ENCODE data around the gene GSDMA. TPM values are rescaled to one million over a fixed set of nuclear protein-coding genes. Genes with fewer than 3 reads are reported as not detected.
A peak's percentile ranks its signal among the peaks of the same experiment; 100 is the strongest.

The GSDMA gene
- polyA plus RNA-seq, 1 experiment = not detected

DNA sequence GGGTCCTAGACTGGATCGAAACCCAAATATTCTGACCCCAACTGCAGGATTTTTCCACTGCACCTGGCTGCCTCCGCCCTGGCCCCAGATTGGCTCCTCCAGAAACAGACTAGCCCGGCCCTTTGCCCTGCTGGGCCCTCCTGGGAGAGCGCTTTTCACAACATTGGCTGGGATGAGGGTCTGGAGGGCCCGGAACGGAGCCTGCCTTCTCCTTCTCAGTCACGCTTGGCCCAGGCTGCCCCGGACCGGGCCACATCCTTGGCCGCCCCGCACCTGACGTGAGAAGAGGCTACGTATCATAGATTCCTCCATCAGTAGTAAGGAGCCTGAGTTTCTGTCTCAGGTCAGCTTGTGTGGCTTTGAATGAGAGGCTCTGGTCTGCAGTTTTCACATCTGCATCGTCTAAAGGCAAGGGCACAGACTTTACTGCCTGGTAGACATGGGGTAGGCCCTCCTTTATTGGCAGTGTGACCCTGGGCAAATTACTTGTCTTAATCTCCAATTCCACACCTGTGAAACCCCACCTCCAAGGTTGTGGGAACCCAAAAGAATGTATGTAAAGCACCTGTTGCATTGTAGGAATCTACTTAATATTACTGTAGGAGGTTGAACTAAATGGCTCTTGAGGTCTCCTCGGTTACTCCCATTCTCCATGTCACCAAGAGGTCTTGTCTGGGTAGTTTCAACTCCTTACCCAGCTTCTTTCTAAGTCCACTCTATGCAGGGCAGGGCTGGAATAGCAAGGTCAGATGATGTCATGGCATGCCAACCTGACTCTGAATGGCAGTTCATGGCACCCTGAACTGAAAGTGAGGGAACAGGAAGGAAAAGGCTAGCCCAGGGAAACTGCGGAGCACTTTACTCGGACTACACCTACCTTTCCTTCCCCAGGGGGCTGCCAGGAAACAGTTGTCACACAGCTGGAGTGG is 34.6 kb upstream of the GSDMA start:
- ChIA-PET CTCF (interaction anchor here (0.9 to 1.1 kb wide), 2 partner anchors 30 to 52 kb away, joined by 4 to 5 read pairs; partner anchors contain the start of gene PSMD3), POLR2A (no interaction called here)
- no peak for TF ChIP-seq CTCF (IDR thresholded peaks at IDR 0.05; ENCODE audit: insufficient read depth, low read depth, low read length)

DNA sequence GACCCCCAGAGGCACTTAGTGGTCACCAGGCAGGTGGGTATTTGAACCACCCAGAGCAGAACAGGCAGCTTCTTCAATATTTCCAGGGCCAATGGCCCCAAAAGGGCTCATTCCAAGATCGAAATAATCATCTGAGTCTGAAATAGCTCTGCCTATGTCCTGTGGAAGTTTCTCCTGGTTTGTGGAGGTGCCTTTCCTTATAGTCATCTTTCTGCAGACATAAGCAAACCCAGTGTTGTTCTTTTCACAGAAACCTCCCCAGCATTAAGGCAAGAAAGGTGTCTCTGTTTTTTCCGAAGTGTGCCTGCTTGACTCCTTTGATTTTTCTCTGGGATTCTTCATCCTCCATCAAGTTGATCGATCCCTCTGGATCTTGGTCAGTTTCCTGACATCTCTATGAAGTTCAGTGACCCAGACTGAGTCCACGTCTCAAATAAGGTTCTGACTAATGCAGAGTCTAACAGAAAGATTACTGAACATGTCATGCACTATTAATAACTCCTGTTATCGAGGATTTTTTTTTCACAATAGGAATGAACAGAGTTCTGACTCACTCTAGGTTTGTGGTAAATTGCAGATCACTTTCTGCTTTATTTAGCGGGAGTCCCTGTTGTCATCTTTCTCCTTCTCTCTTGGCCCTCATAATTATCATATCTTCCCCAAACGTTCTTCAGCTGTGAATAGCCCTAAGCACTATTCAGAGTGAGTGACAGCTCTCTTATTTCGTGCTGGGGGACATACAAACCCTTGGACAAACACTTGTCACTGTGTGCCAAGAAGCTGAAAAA is 33.8 kb upstream of the GSDMA start:
- Histone ChIP-seq H3K4me3 (ENCODE audit: low read depth, low read length) (no peak overlapping the region), H3K36me3 (ENCODE audit: control insufficient read depth, insufficient read depth, low read length) (no peaks in the 10 kb centered on the region; the same call in 1 of the 2 replicates), H3K27me3 (ENCODE audit: control insufficient read depth, insufficient read depth, low read length) (no peaks in the 10 kb centered on the region)
- DNase-seq (ENCODE audit: low read depth) = peak; percentile 92
- no peak for TF ChIP-seq CTCF (IDR thresholded peaks at IDR 0.05; ENCODE audit: insufficient read depth, low read depth, low read length)
- POLR2A ChIA-PET = interaction anchor here (0.6 to 0.7 kb wide), 2 partner anchors 10 to 17 kb away, joined by 3 to 5 read pairs; no protein-coding TSS in a partner anchor
- CTCF ChIA-PET = interaction anchor here (1.1 to 1.2 kb wide), 2 partner anchors 11 to 51 kb away, joined by 4 read pairs; partner anchors contain the start of gene PSMD3

More for the DNA sequence above, 34.6 kb upstream of the GSDMA start:
- Histone ChIP-seq H3K4me3 (ENCODE audit: low read depth, low read length) (peak overlapping the region; percentile 92), H3K36me3 (ENCODE audit: control insufficient read depth, insufficient read depth, low read length) (peaks cover 7% of the 10 kb centered on the region), H3K27me3 (ENCODE audit: control insufficient read depth, insufficient read depth, low read length) (no peaks in the 10 kb centered on the region)
- no peak for DNase-seq (ENCODE audit: low read depth)

- POLR2A ChIA-PET = interaction anchor here (0.6 to 0.7 kb wide), 2 partner anchors 10 to 17 kb away, joined by 3 to 5 read pairs; no protein-coding TSS in a partner anchor
- no peak for TF ChIP-seq CTCF (IDR thresholded peaks at IDR 0.05; ENCODE audit: insufficient read depth, low read depth, low read length)
- H3K36me3 ChIP-seq (ENCODE audit: control insufficient read depth, insufficient read depth, low read length) = no peaks in the 10 kb centered on the region
- CTCF ChIA-PET = interaction anchor here (1.2 kb wide), 1 partner anchor 10 kb away, joined by 4 read pairs; no protein-coding TSS in a partner anchor
- H3K4me3 ChIP-seq (ENCODE audit: low read depth, low read length) = no peak overlapping the region
- DNase-seq (ENCODE audit: low read depth) = peak; percentile 72
- no peaks in the 10 kb centered on the region for H3K27me3 ChIP-seq (ENCODE audit: control insufficient read depth, insufficient read depth, low read length)
These were observed 33.0 kb upstream of the GSDMA start for GRCh38 chr17:39929646-39930407.

DNA sequence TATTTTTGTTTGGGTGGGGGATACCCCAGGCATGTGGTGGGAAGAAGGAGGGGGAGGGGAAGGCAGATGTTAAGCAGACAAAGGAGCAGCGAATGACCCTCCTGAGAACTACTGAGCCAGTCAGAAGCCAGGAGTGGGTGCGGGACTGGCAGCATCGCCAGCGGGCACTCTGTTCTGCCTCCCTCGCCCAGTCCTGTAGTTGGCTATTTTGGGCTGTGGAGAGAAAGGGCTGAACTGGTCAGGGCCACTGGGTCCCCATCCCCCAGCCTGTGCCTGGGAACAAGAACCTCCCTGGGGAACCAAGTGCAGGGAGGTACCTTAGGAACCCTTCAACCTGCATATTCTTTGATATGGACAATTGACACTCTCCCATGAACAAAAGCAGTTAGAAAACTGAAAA is 28.9 kb upstream of the GSDMA start:
- ChIA-PET CTCF (no interaction called here), POLR2A (no interaction called here)
- H3K27me3 ChIP-seq (ENCODE audit: control insufficient read depth, insufficient read depth, low read length) = no peaks in the 10 kb centered on the region
- TF ChIP-seq CTCF (IDR thresholded peaks at IDR 0.05; ENCODE audit: insufficient read depth, low read depth, low read length) = no peak
- H3K36me3 ChIP-seq (ENCODE audit: control insufficient read depth, insufficient read depth, low read length) = no peaks in the 10 kb centered on the region
- DNase-seq (ENCODE audit: low read depth) = no peak
- H3K4me3 ChIP-seq (ENCODE audit: low read depth, low read length) = no peak overlapping the region
